ENCODE data around the gene CDON.

CDON gene

DNA sequence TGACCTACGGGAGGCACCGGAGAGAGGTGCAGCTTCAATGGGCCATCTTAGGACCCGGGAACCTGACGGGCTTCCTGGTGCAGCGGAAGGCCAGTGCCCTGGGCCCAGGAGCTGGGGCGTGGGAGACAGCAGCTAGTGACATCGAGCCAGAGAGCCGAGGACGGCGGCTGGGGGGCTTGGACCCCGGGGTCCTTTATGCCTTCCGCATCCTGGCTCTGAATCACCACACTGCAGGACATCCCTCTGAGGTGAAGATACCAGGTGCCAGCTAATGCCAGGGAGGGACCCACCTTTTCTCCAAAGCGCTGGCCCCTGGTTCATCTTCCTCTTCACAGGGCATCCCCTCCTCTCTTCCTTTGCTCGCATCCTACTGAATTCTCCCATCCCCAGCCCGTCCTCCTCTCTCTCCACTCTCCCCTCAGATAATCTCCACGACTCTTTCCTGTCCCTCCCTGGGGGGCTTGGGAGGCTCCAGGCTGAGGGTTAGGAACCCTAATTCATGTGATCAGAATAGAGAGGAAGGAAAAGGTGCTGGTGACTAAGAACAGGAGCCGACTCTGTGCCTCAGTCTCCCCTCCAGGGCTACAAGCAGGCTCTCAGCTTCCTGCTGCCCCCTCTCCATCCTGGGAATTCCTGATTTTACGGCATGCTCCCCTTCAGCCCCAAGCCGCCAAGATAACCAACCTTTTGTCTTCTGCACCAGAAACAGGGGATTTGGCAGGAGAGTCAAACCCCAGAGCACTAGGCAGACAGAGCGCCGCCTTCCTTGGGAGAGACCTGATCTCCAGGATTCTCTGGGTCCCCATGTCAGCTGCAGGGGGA, 108.3 kb downstream of the CDON start:
- DNase-seq: no peak

DNA sequence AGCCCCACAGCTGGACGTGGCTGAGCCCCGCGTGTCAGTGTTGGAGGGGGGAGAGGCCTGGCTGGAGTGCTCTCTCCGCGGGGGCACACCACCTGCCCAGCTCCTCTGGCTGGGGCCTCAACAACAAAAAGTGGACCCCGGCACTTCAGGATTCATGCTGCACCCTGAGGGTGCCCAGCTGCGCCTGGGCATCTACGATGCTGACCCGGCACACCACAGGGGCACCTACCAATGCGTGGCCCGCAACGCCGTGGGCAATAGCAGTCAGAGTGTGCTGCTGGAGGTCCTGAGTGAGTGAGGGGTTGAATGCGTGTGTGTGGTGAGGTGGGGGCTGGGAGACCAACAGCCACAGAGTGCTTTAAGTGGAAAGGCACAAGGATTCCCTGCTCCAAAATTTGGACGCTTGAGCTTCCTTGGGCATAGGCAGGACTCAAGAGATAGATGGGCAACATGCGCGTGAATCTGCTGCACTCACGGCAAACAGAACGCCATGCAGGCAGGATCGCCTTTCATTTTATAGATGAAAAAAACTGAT, 109.2 kb downstream of the CDON start:
- DNase-seq: no peak

DNA sequence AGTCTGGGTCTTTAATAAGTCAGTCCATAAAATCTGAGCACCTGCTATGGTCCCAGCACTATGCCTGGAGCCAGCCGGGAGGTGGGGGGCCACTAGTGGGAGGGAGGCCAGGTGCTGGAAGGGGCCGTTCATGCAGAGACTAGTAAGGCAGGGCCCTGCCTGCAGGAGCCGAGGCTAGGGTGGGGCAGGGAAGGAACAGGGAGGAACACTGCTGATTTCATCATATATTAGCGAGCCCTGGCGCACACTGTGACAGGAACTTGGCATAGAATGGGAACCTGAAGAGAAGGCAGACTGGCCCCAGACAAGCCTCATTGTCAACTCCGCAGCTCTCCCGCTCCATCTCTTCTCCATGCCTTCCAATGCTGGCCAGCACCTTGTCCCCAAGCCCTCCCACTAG, 109.7 kb downstream of the CDON start:
- no peak for DNase-seq

DNA sequence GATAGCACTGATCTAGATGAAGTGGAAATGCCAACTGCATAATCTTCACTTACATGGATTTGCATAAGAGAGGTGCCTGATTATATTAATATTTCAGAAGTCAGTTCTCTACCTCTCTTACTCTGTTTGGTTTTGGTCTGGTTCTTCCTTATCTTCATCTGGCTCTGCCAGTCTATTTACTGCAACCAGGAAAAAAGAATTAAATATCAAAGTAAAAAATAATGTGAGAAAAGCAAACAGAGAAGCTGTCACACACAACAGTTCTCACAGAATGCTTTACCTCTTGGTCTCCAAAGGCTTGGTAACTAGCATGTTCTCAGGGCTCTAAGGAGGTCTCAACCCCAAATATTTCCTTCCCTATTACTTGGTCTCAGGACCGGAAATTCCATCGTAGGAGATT, 110.1 kb downstream of the CDON start:
- no peak for DNase-seq

DNA sequence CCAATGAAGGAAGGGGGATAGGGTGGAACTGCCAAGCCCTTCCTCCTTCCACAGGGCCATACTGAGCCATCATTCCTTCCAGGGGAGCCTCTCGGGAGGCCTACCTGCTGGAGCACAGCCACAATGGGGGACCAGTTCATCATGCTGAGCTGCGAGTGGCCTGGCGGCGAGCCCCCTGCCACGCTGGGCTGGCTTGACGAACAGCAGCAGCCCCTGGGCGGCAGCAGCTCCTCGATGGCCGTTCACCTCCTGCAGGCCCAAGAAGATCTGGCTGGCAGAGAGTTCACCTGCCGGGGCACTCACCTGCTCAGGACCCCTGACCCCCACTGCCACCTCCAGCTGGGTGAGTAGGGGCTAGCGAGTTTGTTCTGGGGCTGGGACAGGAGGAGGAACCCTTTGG, 110.9 kb downstream of the CDON start:
- DNase-seq: no peak

DNA sequence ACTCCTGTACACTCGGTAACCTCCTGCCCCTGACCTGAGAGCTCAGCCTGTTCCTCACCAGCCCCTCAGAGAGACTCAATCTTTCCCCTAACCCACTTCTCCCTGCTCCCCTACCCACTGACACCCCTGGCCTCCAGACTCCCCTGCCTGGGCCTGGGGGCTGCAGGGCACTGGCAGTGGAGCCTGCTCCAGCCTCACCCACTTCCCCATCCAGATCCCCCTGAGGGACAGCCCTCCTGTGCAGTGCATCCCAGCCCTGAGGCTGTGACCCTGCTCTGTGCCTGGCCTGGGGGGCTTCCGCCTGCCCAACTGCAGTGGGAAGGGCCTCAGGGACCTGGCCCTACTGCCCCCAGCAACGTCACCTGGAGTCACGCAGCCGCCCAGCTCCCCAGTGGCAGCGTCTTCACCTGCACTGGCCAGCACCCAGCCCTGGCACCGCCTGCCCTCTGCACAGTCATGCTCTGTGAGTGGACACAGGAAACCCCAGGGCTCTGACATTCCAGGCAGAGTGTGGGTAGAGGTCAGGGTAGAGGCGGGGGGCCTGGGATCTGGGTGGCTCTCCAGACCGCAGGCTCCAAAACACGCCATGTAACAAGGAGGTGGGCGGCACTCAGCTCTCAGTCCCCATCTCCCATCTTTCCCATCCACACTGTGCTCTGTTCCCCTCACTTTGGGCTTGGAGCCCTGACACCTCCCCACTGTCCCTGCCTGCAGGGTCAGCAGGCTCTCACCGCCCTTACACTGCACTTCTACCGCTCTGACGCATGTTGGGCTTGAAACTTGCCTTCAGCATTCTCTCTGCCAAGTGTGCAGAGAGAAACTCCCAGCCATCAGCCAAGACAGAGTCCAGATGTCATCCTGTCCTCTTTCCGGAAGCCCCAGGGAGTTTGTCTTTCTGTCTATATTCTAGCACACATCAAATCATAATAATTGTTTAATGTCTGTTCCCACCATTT, 111.7 kb downstream of the CDON start:
- no peak for DNase-seq

DNA sequence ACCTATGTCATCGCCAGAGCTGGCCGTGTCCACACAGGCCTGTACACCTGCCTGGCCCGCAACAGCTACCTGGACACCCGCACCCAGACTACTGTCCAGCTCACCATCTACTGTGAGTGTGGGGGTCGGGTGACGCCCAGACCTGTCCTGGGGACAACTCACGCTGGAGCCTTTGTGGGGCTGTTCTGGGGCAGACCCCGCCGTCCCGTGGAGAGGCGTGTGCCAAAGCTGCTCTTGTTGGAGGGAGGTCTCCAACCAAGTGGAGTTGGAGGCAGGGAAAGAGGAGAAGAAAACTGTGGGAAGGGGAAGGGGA, 112.5 kb downstream of the CDON start:
- DNase-seq: no peak

DNA sequence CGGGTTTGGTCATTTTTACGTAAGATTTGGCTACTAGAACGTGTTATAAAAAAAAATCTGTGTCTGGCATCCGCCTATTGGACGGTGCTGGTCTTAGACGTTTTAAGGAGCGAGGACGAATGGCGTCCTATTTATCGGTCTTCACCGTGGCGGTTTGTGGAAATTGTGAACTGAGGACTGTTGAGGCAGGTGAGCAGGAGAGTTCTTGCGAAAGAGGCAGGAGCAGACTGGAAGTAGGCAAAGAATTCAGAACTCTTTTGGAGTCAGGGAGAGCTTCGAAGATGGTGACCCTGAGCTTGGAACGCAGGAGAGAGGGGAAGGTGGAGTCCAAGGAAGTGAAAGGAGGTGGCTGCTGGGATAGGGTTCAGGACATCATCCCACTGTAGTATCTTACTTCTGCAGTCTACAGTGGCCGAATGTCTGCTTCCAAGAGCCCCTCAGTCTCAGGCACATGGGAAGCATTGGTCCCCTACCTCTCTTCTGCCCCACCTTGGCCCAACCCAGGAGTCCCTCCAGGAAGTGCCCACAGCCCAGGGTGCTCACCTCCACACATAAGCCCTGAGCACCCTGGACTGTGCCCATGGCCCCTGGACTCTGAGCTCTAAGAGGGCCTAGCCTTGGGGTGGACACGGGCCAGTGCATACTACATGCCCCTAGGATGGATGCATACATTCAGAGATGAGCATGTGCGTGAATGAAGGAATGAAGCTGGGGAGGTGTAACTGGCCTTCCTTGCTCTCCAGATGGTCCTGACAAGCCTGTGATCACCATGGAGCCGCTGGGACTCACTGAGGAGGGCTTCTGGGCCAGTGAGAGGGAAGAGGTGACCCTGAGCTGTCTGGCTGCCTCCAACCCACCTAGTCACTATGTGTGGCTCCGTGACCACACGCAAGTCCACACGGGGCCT, 113.1 kb downstream of the CDON start:
- DNase-seq: no peak

DNA sequence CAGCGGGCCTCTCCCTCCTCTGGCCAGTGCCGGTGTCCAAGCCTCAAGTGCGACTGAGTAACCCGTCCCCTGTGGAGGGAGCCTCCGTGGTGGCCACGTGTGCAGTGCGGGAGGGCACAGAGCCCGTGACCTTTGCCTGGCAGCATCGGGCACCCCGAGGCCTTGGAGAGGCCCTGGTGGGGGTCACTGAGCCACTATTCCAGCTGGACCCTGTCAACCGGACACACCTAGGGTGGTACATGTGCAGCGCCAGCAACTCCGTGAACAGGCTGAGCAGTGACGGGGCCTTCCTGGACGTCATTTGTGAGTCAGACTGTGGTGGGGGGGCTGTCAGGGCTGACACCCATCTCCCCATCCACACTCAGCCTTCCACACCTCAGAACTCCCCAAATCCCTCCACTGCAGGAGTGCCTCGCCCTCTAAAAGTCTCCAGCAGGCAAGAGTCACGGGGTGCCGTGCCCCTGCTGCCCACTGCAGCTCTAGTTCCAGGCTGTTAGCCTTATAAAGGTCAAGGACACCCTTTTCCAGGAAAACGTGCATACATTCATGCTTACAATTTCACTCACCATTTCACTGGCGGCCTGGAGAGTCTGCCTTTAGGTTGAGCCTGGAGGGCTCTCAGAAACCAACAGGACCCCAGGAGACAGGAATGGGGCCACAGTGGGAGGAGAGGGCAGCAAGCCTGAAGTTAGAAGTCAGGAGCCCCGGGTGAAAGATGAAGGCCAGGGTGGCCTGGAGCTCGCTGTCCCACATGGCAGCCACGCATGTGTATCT, 114.2 kb downstream of the CDON start:
- no peak for DNase-seq

DNA sequence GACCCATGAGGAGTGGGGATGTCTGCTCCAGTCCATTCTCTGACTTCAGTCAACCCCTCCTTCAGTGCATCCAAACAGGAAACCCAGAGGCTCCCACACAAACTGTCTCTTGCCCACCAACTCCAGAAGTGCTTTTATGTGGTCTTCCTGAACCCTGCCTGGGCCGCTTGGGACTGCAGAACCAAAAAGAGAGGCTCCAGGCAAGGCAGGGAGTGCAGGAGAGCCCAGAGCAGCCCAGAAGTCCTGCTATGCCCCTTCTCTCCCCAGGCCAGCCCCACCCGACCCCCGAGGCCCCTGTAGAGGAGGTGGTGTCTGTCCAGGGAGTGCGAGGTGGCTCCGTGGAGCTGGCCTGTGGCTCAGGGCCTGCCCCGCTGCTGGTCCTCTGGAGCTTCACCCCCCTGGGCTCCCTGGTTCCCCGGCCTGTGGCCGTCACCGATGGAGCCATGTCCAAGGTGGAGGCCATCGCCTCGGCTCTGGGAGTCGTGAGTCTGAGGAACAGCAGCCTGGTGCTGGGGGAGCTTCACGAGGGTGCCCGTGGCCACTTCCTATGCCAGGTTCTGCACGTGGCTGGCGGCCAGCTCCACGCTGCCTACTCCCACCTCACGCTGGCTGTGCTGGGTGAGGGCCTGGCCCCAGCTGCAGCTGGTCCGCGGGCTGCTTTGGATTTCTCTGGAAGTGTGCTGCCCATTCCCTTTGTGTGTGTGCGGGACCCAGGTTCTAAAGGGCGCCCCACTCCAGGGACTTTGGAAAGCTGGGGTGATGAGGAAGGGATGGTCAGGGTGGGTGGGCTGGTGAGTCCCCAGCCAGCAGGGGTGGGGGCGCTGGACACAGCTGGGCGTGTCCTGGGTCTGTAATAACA, 115.0 kb downstream of the CDON start:
- DNase-seq: no peak

DNA sequence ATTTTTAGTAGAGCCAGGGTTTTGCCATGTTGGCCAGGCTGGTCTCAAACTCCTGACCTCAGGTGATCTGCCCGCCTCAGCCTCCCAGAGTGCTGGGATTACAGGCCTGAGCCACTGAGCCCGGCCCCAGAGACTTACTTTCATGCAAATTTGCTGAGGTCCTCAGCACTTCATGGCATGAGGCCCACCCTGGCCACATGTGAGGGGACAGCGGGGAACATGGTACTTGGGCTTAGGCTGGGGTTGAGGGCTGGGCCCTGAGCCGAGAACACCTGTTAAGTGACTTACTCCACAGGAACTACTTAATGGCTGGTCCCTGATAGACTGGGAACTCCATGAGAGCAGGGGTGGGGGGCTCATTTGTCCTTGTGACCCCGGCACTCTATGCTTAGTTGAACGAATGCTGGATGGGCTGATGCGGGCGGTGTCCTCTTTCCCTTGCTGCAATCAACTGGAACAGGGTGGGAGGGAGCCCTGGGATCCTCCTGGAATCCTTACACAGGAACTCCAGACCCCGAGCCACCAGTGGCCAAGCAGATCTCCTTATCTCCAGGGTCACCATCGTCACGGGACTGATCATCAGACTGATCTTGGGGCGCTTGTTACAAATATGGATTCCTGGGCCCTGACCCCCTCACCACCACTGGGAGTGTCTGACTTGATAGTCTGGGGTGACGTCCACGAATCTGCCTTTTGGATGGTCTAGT, 115.8 kb downstream of the CDON start:
- no peak for DNase-seq

DNA sequence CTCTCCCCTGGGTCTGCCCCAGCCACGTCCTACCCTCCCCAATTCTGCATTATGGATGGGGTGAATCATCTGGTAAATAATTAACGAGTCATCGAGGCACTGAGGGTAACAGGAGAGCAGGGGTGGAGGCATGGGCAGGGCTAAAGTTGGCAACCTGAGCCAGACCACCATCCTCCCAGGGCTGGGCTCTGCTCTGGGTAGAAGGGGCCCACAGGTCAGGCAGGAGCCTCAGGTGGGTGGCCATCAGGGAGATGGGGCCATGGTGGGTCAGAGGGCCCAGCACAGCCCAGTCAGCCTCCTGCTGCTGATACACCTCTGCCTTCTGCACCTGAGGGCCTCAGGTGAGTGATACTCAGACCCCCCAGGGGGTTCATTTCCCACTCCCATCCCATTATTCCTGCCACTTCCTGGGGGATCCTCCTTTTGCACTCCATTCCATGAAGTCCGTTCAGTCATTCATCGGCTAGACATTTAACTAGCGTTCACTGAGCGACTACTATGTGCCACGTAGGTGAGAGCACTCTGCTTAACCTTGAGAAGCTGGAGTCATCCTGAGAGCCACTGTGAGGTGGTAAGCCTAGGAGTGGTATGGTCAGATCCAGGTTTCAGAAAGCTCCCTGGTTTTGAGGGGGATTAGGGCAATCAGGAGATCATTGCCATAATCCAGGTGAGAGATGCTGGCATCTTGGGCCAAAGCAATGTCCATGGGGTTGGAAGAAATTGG, 116.7 kb downstream of the CDON start, which contains the start of gene VSIG10L2:
Gene VSIG10L2, plus strand, starts transcription at position 248 of the 724 bp plus-strand sequence. Its CDS starts 12 bp downstream, at position 260.
- DNase-seq: no peak

DNA sequence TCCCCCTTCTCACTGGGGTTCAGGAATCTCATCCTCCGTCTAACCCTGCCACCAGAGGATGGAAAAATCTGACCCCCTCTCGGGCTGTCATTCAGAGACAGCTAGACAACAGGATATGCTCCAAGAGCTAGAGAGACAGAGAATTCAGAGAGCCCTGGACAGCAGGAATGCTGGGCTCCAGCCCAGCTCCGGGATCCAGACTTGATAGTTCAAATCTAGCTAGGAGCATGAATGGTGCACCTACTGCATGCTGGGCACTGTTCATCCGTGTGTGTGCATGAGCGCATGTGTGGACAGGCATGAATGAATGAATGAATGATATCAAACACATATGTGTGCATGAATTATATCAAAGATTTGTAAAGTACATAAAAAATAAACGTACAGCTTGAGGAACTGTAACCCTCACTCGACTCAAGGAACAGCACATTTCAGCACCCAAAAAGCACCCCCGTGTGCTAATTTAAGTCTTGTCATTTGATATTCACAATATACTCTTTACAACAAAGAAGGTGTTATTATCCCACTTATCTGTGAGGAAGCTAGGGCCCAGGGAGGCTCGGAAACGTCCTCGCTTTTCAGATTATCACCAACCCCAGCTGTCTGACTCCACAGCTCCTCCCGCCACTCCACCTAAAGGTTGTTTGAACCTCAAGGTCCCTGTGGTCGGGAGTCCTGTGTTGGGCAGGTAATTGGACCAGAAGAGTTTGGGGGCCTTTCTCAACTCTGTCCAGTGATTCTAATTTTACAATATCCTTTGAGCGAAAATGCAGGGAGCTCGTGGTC, 117.5 kb downstream of the CDON start:
- DNase-seq: no peak

DNA sequence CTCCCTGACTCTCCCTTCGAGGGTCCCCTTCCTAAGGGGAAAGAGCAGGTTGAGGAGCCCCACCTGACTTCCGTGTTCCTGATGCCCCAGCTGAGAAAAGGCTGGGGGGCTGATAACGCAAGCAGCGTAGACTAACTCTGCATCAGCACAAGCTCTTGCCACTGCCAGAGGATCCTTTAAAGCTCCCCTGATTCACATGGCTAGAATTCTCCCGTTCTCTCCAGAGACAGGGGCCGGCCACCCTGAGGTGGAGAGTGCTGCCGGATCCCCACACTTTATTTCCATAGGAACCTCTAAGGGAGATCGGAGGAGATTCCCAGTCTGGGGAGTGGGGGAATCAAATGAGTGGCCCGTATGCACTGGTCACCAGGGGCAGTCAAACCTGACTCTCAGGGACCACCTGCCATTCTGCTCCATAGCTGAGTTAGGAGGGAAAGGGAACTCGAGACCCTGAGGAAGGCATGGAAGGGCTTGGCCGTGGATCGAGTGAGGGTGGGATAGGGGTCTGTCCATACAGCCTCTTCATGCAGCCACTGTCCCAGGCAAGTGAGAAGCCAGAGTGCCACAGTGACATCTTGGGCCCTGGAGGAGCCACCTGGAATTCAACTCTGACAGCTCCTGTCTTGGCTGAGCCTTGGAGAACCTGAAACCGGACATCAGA, 118.2 kb downstream of the CDON start:
- no peak for DNase-seq

DNA sequence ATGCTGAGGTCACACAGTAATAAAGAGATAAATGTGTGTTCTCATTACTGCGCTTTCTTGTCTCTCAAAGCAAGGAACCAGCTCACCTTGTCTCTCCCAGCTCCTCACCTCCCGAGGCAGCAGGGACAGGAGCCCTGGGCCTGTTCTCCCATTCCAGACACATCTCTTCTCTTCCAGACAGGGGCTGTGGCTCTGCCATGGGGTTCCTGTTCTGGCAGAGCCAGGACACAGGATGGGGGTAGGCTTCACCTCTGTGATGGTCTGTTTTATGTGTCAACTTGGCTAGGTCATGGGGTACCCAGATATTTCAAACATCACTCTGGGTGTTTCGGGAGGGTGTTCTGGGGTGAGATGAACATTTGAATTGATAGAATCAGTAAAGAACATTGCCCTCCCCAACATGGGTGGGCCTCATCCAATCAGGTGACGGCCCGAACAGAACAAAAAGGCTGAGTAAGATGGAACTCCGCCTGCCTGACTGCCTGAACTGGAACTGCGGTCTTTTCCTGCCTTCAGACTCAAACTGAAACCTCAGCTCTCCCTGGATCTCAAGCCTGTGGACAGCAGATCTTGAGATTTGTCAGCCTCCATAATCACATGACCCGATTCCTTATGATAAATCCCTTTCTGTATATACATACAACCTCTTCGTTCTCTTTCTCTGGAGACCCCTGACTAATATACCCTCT, 118.9 kb downstream of the CDON start:
- DNase-seq: no peak

DNA sequence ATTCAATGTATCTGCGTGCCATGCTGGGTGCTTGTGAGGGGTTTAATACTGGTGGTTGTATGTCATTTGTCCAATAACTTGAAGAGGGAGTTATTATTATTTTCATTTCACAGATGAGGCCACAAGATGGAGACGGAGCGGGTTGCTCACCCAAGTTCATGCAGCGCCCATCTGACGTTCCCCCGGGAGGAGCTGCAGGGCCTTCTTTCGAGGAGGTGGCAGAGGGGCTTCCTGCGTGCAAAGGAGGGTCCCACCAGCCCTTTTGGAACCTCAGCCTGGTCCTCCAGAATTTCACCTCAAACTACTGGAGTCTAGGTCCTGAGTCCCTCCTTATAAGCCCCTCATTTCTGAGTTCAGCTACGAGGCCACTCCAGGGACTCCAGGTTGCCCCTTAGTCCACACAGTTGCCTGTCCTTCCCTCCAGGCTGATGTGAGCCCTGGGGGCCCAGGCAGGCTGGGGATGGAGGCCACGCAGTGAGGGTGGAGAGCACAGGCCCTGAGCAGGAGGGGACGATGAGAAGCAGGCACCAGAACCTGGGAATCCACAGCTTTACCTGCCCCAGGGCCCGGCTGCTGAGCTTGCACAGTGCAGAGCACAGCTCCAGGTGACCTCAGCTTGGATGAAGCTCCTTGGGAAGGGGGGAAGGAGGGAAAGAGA, 119.8 kb downstream of the CDON start:
- no peak for DNase-seq

Data from NCI-H2081 treated with DMSO at 0.1 percent for 48 hours (cell line).